ENCODE results near the gene AXIN1.
"Not testable (repeated sequence)": the region's sequence is repeated elsewhere in the genome, so short reads cannot be mapped to it uniquely, and the experiment has no call there.

AXIN1 gene

GRCh38 chr16:379183-379960 is 26.8 kb upstream of the AXIN1 start:
- TF ChIP-seq EZH2 (optimal IDR thresholded peaks at IDR 0.05; ENCODE audit: low read depth, low read length), result no peak
- no peak for TF ChIP-seq CTCF (IDR thresholded peaks at IDR 0.05; ENCODE audit: low read length)
- no peak for TF ChIP-seq EZH2phosphoT487 (IDR thresholded peaks at IDR 0.05; ENCODE audit: low read length)
- Histone ChIP-seq H3F3A (ENCODE audit: insufficient read depth, low read length) (no peaks in the 10 kb centered on the region), H3K4me2 (ENCODE audit: low read depth, low read length) (no peak overlapping the region), H3K79me2 (ENCODE audit: low read length) (peaks cover 29% of the 10 kb centered on the region), H3K9ac (ENCODE audit: low read length) (no peak overlapping the region), H3K27ac (ENCODE audit: low read length) (no peak overlapping the region), H3K9me3 (replicated peaks; ENCODE audit: insufficient read depth, low read length) (no peaks in the 10 kb centered on the region), H3K4me1 (ENCODE audit: low read length) (0 out of 2 replicates have a peak, but pooled peaks cover 3% of the 10 kb centered on the region), H3K27me3 (replicated peaks; ENCODE audit: insufficient read depth, low read length) (no peaks in the 10 kb centered on the region), H3K36me3 (replicated peaks; ENCODE audit: insufficient read depth, low read length) (no peaks in the 10 kb centered on the region), H3K9me2 (replicated peaks; ENCODE audit: insufficient read depth, low read length) (no peaks in the 10 kb centered on the region), H4K20me1 (ENCODE audit: insufficient read depth, low read length) (no peaks in the 10 kb centered on the region), H3K4me3 (ENCODE audit: low read length) (no peak overlapping the region), H2AFZ (ENCODE audit: low read length) (no peak overlapping the region)
- DNase-seq, result no peak

- no peaks in the 10 kb centered on the region for H3K9me2 ChIP-seq (replicated peaks; ENCODE audit: insufficient read depth, low read length)
- peaks cover 29% of the 10 kb centered on the region for H3K79me2 ChIP-seq (ENCODE audit: low read length)
- H3K27ac ChIP-seq (ENCODE audit: low read length), result no peak overlapping the region
- DNase-seq, result no peak
- H4K20me1 ChIP-seq (ENCODE audit: insufficient read depth, low read length), result no peaks in the 10 kb centered on the region
- H3K27me3 ChIP-seq (replicated peaks; ENCODE audit: insufficient read depth, low read length), result no peaks in the 10 kb centered on the region
- no peaks in the 10 kb centered on the region for H3K9me3 ChIP-seq (replicated peaks; ENCODE audit: insufficient read depth, low read length)
- H3K4me2 ChIP-seq (ENCODE audit: low read depth, low read length), result no peak overlapping the region
- no peak overlapping the region for H2AFZ ChIP-seq (ENCODE audit: low read length)
- H3K4me3 ChIP-seq (ENCODE audit: low read length), result no peak overlapping the region
- no peaks in the 10 kb centered on the region for H3F3A ChIP-seq (ENCODE audit: insufficient read depth, low read length)
- no peak for TF ChIP-seq CTCF (IDR thresholded peaks at IDR 0.05; ENCODE audit: low read length)
- no peak for TF ChIP-seq EZH2phosphoT487 (IDR thresholded peaks at IDR 0.05; ENCODE audit: low read length)
- no peak for TF ChIP-seq EZH2 (optimal IDR thresholded peaks at IDR 0.05; ENCODE audit: low read depth, low read length)
- no peak overlapping the region for H3K9ac ChIP-seq (ENCODE audit: low read length)
- H3K4me1 ChIP-seq (ENCODE audit: low read length), result 0 out of 2 replicates have a peak, but pooled peaks cover 3% of the 10 kb centered on the region
- no peaks in the 10 kb centered on the region for H3K36me3 ChIP-seq (replicated peaks; ENCODE audit: insufficient read depth, low read length)
Observed at GRCh38 chr16:378821-379182, 26.3 kb upstream of the AXIN1 start.

GRCh38 chr16:378113-378820 is 25.7 kb upstream of the AXIN1 start:
- H2AFZ ChIP-seq (ENCODE audit: low read length); H3K9me2 ChIP-seq (replicated peaks; ENCODE audit: insufficient read depth, low read length); H3K4me1 ChIP-seq (ENCODE audit: low read length); H3K9me3 ChIP-seq (replicated peaks; ENCODE audit: insufficient read depth, low read length); H3K4me3 ChIP-seq (ENCODE audit: low read length); H3K9ac ChIP-seq (ENCODE audit: low read length); DNase-seq; H3F3A ChIP-seq (ENCODE audit: insufficient read depth, low read length); H3K4me2 ChIP-seq (ENCODE audit: low read depth, low read length); H3K27ac ChIP-seq (ENCODE audit: low read length); H4K20me1 ChIP-seq (ENCODE audit: insufficient read depth, low read length); H3K27me3 ChIP-seq (replicated peaks; ENCODE audit: insufficient read depth, low read length); H3K36me3 ChIP-seq (replicated peaks; ENCODE audit: insufficient read depth, low read length): not testable (repeated sequence)
- H3K79me2 ChIP-seq (ENCODE audit: low read length), result peaks cover 29% of the 10 kb centered on the region
